ENCODE results near the gene UGGT2.

- TF ChIP-seq CTCF (IDR thresholded peaks at IDR 0.05) (no peak), EP300 (IDR thresholded peaks at IDR 0.05) (no peak), POLR2A (IDR thresholded peaks at IDR 0.05) (no peak)
These were observed 156.9 kb downstream of the UGGT2 start for GRCh38 chr13:95896301-95896700.
